Measurements from ENCODE around the gene AHRR. TPM values are rescaled to one million over a fixed set of nuclear protein-coding genes. Genes with fewer than 3 reads are reported as not detected.
"Not testable (repeated sequence)": the region's sequence is repeated elsewhere in the genome, so short reads cannot be mapped to it uniquely, and the experiment has no call there.

Gene AHRR
- total RNA-seq = 3.5 TPM

DNA sequence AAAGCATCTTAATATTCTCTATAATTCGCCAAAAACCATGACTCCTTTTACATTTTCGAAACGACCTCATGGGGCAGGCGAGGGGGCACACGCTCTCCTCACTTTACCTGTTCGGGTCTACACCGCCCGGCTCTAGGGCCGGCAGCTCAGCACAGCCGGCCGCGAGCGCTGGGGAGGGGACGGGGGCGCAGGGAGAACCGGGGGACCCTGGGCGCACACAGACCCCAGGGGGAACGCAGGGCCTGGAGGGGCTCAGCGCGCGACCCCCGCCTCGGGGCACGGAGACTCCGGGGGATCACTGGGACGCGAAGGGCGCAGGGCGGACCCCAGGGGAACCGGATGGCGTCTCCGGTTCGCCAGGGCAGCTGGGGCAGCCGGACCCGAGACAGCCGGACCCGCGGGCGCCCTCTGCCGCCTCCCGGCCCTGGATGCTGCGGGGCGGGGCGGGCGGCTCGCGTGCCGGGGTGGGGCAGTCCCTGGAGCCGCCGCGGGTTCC lies at the start of gene AHRR:
TSS of gene AHRR (plus strand) at position 485 of the 496 bp plus-strand sequence. CDS start 22,189 bp downstream, outside the sequence.
- DNase-seq (ENCODE audit: low spot score) = peak; percentile 52

DNA sequence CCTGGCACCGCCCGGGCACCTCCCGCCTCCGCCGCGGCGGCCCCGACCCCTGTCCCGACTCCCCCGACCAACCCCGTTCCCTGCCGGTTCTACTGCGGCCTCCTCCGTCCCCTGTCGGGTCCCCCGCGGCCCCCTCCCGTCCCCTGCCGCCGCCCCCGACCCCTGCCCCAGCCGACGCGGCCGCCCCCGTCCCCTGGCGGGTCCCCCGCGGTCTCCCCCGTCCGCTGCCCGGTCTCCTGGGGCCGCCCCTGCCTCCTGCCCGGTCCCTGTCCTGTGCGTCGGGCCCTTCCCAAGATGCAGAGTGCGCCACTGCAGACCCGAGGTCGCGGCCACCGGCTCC lies 49.7 kb upstream of the AHRR start:
- not testable (repeated sequence) for DNase-seq (ENCODE audit: low spot score)

DNA sequence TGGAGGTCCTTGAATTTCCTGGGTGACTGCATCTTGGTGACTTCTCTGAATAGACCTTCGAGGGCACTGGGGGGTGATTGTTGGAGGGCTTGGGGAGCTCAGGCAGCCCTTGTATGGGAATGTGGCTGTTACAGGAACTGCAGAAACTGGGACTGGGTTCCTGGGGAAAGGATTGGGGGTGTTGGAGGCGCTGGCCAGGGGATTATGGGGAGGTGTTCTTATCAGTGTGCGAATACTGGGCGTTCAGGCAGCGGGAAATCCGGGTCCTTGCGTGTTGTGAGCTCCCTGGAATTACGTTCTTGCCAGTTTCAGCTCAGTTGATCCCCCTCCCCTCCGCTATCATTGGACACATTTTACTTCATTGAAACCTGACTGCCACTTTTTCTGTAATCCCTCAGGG lies 48.4 kb upstream of the AHRR start:
- DNase-seq (ENCODE audit: low spot score) = not testable (repeated sequence)

DNA sequence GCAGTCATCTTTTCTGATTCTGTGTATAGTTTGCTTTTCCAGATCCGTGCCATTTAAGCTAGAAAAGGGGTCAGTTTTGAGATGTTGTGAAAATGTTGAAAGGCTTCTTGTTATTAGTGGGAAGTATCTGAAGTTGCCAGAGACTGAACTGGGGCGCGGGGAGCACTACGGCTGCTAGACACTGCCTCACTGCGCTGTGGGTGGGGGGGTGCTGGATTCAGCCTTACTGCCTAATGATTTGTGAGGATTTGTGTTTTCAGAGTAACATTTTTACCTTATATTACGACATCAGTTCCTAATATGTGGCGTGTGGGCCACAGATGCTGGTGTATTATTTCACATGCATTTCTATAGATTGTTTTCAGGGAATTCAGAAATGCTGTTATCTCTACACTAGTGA lies 48.0 kb upstream of the AHRR start:
- DNase-seq (ENCODE audit: low spot score) = not testable (repeated sequence)

DNA sequence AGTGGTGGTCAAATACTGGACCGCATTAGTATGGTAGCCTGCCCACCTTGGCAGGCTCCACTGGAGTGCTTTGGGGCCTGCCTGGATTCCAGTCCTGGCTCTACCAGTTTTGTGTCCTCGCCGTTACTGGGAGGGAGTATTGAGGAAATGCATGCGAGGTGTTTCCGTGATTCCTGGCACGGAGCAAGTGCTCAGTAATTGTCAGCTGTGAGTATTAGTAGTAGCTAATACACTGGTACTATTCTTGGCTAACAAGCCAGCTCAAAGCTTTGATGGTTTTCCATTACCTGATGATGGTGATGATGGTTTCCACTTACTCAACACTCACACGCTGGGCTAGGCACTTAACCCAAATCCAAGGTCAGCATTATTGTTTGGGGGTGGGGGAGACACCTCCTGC lies 47.2 kb upstream of the AHRR start:
- not testable (repeated sequence) for DNase-seq (ENCODE audit: low spot score)

DNA sequence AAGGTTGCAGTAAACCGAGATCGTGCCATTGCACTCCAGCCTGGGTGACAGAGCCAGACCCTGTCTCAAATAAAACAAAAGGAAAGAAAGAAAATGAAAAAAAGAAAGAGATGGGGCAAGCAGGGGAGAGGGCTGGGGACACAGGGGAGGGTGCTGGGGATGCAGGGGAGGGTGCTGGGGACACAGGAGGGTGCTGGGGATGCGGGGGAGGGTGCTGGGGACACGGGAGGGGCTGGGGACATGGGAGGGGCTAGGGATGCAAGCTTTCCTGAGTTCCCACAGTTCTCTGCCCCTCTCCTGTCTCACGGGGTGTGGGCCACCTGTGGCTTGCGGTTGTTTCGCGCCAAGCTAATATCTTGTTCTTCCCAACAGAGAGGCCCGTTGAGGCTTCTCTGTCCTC lies 42.9 kb upstream of the AHRR start:
- DNase-seq (ENCODE audit: low spot score) = no peak

DNA sequence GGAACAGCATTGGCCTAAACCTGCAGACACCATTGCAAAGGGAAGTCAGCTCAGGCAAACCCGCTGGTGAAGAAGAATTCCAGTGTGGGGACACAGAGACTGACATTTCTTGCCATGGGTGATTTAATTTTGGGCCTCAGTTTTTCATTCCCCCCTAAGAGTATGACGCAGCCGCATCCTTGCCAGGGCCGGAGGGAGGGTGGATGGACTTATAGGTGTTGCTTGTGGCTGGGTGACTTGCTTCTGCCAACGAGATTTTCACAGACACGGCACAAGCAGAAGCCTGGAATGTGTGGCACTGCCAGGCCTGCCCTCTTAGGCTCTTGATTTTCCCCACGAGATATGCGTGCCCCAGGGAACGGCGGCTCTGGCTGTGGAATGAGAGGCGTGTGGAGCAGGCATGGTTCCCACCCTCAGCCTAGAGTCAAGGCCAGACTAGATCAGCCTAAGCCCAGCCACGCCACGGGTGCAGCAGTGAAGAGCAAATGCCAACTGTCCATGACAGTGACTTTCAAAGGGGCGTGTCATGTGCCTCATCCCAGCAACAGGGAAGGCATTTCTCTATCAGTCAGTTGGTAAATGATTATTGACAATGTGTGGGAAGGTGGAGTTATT lies 42.4 kb upstream of the AHRR start:
- DNase-seq (ENCODE audit: low spot score) = not testable (repeated sequence)

DNA sequence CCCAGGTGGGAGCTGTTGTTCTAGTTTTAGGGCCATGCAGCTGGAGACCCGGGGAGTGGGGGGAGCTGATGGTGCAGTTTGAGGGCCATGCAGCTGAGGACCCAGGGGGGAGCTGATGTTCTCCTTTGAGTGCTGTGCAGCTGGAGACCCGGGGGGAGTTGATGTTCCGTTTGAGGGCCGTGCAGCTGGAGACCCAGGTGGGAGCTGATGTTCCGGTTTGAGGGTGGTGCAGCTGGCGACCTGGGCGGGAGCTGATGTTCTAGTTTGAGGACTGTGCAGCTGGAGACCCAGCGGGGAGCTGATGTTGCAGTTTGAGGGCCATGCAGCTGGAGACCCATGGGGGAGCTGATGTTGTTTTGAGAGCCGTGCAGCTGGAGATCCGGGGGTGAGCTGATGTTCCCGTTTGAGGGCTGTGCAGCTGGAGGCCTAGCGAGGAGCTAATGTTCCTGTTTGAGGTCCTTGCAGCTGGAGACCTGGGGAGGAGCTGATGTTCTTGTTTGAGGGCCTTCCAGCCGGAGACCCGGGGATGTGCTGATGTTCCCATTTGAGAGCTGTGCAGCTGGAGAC lies 35.4 kb upstream of the AHRR start:
- DNase-seq (ENCODE audit: low spot score) = no peak

DNA sequence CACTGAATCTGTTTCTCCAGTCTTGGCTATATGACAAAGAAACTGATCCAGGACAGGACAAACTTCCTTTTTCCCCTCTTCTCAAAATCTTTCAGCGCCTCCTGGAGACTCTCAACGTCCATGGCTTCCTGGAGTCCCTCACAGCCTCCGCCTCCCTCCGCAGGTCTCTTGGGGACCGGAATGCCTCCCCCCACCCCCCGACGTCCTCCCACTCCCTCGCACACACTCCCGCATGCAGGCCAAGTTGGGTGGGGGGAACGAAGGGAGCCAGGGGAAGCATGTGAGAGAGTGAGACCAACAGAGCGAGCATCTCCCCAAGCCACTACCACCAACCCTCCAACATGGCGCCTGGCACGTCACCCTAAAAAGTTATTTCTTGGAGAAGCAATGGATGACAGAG lies 31.3 kb upstream of the AHRR start:
- not testable (repeated sequence) for DNase-seq (ENCODE audit: low spot score)

DNA sequence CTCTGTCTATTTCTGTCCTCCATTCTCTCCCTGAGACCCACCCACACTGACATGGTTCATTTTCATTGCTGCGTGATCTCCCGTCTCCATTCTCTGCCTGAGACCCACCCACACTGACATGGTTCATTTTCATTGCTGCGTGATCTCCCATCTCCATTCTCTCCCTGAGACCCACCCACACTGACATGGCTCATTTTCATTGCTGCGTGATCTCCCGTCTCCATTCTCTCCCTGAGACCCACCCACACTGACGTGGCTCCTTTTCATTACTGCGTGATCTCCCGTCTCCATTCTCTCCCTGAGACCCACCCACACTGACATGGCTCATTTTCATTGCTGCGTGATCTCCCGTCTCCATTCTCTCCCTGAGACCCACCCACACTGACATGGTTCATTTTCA lies 30.2 kb upstream of the AHRR start:
- DNase-seq (ENCODE audit: low spot score) = not testable (repeated sequence)

DNA sequence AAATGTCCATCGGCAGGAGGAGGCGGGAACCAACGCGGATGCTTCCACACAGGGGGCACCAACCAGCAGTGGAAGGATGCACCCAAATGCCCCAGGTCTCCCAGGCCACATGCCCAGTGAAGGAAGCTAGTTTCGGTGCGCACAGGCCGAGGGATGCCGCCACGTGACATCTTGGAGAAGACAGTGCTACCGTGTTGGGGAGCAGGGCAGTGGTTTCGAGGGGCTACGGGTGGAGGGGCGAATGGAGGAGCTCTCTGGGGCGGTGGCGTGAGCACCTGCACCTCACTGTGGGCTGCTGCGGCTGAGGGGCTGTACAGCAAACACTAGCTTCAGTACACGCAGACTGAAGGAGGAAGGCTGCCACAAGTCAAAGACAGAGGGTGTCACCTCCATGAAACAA lies 26.7 kb upstream of the AHRR start:
- DNase-seq (ENCODE audit: low spot score) = not testable (repeated sequence)

DNA sequence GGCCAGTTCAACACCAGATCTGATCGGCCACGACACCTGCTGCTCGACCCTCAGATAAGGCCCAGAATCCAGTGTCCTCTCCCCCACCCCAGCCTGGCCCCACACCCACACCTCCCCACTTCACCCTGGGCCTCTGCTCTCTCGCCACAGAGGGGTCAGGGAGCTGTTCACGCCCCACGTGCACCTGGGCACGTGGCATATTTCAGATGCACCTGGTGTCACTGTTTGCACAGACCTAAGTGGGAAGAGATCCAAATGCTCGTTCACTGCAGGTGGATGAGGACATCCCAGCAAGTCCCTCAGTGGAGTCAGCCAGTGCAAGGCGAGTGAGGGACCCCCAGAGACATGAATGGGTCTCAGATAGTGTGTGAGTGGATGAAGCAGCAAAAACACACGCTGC lies 25.3 kb upstream of the AHRR start:
- not testable (repeated sequence) for DNase-seq (ENCODE audit: low spot score)

DNA sequence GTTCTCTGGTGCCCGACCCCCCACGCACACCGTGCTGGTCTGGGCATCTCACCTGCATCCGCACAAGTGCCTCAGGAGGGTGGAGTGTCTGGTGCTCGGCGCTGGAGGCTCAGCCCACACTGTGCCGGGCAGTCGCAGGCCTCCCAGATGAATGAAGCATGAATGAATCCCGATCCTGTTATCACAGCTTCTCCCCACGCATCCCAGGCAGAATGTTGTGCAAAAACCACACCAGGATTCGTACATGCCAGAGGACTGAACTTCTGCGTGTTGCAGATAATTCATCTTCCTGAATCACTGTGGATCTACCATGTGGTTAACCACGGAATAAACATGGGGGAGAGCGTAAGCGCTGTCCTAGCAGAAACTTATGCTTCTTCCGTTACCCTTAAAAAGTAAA lies 24.6 kb upstream of the AHRR start:
- DNase-seq (ENCODE audit: low spot score) = not testable (repeated sequence)

DNA sequence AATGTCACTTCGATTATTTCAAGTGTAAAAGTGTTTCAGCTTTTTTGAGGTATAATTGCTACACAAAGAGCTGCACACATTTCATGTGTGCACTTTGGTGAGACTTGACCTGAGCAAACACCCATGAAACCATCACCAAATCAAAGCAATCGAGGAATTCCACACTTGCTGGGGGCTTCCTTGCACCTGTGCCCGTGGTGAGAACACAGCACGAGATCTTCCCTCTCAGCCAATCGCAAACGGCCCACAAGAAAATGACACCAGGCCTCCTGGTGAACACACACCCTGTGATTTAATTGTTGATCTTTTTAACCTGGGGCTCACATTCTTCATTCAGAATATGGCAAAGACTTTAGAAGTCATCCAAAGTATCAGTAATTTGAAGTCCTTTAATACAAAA lies 24.1 kb upstream of the AHRR start:
- DNase-seq (ENCODE audit: low spot score) = not testable (repeated sequence)

DNA sequence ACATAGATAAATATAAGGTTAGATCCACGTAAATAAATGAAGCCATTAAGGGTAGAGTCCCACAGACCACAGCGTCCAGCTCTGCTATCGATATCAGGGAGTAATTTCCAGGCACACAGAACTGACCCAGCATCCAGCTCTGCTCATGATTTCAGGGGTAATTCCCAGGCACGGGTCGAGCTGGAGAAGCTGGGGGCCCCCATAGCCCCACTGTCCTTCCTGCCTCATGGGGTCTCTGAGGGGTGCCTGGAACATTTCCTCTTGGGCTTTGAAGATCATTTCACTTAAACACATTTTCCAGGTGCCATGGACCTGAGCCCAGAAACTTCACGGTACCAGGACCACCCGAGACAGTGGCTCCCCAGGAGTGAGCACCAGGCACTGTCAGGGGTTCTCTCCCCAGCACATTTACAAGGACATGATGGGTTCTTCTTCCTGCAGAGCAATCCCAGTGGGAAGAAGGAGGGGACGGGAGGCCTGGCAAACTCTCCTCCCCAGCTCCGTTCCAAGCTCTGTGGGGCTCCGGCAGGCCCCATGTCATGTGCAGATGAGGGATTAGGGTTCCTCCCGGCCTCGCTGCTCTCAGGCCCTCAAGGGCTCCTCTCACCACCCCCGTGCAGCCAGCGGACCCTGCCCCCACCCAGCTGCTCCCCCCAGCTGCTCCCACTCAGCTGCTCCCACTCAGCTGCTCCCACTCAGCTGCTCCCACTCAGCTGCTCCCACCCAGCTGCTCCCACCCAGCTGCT lies 23.4 kb upstream of the AHRR start:
- not testable (repeated sequence) for DNase-seq (ENCODE audit: low spot score)

DNA sequence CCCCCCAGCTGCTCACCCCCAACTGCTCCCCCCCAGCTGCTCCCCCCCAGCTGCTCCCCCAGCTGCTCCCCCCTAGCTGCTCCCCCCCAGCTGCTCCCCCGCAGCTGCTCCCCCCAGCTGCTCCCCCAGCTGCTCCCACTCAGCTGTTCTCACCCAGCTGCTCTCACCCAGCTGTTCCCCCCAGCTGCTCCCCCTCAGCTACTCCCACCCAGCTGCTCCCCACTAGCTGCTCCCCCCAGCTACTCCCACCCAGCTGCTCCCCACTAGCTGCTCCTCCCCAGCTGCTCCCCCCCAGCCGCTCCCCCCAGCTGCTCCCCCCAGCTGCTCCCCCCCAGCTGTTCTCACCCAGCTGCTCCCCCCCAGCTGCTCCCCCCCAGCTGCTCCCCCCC lies 22.8 kb upstream of the AHRR start:
- DNase-seq (ENCODE audit: low spot score) = no peak

DNA sequence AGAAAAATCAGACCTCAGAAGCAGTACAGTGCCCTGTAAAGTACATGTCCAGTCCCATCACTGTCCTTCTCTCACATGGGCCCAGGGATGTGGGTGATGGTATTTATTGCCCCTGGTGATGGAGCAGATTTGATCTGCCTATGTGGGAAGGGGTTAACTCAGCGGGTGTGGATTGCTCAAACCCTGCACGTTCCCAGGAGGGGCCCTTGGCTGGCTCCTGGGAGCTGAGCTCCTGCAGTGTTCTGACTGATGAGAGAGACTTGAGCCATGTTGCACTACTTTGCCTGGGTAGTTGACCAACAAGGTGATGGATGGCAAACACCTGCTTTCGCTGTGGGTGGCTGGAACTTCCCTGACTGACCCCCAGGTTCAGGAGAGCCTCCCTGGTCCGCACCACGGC lies 21.6 kb upstream of the AHRR start:
- not testable (repeated sequence) for DNase-seq (ENCODE audit: low spot score)

DNA sequence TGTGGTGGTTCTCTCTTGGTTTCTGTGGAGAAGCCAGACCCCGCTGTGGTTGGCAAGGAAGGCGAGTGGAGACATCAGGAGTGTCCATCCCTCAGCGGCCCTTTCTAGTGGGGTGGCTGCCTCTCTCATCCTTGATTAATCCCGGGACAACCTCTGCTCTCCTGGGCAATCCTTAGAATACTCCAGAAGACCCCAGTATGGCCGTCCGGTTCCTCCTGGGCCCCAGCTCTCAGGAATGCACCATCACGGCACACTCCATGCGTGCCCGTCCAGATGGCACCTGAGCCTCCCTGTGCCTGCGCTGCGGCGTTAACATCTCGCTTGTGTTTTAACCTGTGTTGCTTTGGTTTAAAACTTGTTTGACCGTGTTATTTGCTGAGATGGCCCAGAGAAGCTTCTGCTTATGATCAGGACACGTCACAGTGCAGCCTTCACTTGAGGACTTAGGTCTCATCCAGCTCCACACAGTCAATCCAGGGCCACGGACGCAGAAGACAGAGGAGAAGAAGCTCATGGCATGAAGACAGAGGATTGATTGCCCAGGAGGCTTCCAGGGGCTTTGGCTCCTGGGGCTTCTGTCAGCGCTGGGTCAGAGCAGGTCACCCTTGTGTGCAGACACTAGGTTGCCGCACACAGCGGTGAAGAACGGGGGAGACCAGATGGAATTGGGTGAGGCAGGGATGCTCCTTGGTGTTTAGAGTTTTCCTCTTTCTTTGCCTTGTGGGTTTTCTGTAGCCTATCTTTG lies 20.7 kb upstream of the AHRR start:
- not testable (repeated sequence) for DNase-seq (ENCODE audit: low spot score)

DNA sequence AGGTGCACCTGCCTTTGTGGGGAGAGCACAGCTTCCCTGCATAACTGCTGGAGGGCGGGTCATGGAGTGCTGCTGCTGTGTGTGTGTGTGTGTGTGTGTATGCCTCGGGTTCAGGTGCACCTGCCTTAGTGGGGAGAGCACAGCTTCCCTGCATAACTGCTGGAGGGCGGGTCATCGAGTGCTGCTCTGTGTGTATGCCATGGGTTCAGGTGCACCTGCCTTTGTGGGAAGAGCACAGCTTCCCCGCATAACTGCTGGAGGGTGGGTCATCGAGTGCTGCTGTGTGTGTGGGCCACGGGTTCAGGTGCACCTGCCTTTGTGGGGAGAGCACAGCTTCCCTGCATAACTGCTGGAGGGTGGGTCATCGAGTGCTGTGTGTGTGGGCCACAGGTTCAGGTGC lies 19.1 kb upstream of the AHRR start:
- DNase-seq (ENCODE audit: low spot score) = not testable (repeated sequence)

DNA sequence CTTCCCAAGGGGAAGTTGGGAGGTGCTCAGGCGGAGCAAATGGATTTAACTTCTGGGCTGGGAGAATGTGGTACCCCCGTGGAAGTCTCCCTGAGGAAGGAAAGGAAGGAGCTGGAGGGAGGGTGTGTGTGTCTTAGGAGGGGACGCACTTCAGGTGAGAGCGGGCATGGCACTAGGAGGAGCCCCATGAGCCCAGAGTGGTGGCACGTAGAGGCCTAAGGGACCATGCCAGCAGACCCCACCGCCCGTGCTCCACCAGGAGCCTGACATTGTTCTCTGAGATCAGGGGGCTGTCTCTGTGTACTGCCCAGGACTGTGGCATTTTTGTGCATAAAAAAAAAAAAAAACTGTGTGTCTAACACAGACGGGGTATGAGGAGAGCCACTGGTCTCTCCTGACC lies 18.5 kb upstream of the AHRR start:
- no peak for DNase-seq (ENCODE audit: low spot score)

DNA sequence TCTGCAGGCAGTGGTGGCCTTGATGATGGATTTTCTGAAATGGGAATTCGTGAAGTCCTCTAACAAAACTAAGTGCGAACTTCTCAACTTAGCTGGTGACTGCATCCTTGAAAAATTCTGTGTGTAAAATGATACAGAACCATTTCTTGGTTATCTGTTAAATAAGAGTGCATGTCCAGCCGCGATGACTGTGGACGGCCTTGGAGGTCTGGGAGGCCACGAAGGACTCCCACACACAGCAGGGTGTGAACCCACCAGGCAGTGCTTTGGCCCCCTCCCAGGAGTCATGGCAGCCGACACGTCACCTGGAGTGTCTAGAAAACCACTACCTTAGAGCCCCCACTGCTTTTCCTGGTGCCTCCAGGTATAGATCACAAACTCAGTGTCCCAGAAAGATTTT lies 17.8 kb upstream of the AHRR start:
- not testable (repeated sequence) for DNase-seq (ENCODE audit: low spot score)

DNA sequence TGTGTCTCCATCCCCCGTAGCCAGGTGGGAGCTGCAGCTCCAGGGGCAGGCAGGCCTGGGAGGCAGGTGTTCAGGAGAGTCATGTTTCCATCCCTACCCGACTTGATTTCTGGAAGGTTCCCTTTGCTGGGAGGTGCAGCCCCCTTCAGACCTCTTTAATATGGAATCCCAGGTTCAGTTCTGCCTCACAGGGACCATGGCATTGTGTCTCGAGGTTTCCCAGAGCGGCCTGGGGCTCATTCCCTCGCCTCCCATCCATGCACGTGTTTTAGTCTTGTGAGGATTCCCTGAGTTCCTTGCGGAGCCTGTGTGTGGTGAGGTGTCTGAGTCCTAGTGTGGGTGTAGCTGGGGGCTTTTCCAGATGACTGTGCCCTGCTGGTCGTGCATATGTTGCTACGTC lies 16.5 kb upstream of the AHRR start:
- DNase-seq (ENCODE audit: low spot score) = no peak
